ENCODE results near the gene GADD45G.

DNA sequence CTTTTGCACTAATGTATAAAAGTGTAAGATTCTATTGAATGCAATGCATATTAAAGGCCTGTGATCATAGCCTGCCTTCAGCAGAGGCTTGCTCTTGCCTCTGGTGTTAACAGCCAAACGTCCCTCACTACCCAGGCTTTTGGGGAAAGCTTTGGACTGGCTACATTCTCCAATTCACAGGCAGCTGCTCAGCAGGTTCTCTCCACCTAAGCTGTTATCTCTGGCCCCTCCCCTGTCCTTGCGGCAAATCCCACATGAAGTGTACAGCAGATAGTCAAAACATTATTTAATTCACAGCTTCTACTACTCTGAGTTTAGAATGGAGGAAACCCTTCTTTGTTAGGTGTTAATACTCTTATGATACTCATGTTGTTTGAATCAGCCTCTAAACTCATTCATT lies 45.9 kb upstream of the GADD45G start:
- TF ChIP-seq, protein P1, sequence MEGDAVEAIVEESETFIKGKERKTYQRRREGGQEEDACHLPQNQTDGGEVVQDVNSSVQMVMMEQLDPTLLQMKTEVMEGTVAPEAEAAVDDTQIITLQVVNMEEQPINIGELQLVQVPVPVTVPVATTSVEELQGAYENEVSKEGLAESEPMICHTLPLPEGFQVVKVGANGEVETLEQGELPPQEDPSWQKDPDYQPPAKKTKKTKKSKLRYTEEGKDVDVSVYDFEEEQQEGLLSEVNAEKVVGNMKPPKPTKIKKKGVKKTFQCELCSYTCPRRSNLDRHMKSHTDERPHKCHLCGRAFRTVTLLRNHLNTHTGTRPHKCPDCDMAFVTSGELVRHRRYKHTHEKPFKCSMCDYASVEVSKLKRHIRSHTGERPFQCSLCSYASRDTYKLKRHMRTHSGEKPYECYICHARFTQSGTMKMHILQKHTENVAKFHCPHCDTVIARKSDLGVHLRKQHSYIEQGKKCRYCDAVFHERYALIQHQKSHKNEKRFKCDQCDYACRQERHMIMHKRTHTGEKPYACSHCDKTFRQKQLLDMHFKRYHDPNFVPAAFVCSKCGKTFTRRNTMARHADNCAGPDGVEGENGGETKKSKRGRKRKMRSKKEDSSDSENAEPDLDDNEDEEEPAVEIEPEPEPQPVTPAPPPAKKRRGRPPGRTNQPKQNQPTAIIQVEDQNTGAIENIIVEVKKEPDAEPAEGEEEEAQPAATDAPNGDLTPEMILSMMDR (IDR thresholded peaks at IDR 0.05): no peak
- TF ChIP-seq POLR2A (IDR thresholded peaks at IDR 0.05): no peak

All from body of pancreas (tissue), 4 donors.